Measurements from ENCODE around the gene PRL.

Gene PRL

GRCh38 chr6:22296936-22297335 is at the start of gene PRL:
PRL (minus strand) TSS chr6:22297036; CDS start chr6:22296982, 54 bp downstream.
- Histone ChIP-seq H3K27ac (no peak within 1 kb of the TSS), H3K4me3 (no peak within 1 kb of the TSS)
- no peak for DNase-seq (ENCODE audit: low spot score)
- TF ChIP-seq CTCF (IDR thresholded peaks at IDR 0.05): no peak

GRCh38 chr6:22343864-22344263 is 47.0 kb upstream of the PRL start:
- Histone ChIP-seq H3K4me3 (no peak overlapping the region), H3K27ac (no peak overlapping the region)
- DNase-seq (ENCODE audit: low spot score): no peak
- no peak for TF ChIP-seq CTCF (IDR thresholded peaks at IDR 0.05)

GRCh38 chr6:22334778-22335177 is 37.9 kb upstream of the PRL start:
- DNase-seq (ENCODE audit: low spot score): no peak
- TF ChIP-seq CTCF (IDR thresholded peaks at IDR 0.05): no peak
- Histone ChIP-seq H3K4me3 (no peak overlapping the region), H3K27ac (no peak overlapping the region)

GRCh38 chr6:22333802-22334201 is 37.0 kb upstream of the PRL start:
- DNase-seq (ENCODE audit: low spot score): no peak
- no peak for TF ChIP-seq CTCF (IDR thresholded peaks at IDR 0.05)
- H3K4me3 ChIP-seq: no peak overlapping the region
- no peak overlapping the region for H3K27ac ChIP-seq

GRCh38 chr6:22332711-22333110 is 35.9 kb upstream of the PRL start:
- Histone ChIP-seq H3K4me3 (no peak overlapping the region), H3K27ac (no peak overlapping the region)
- DNase-seq (ENCODE audit: low spot score): no peak
- no peak for TF ChIP-seq CTCF (IDR thresholded peaks at IDR 0.05)

- TF ChIP-seq CTCF (IDR thresholded peaks at IDR 0.05): no peak
- no peak for DNase-seq (ENCODE audit: low spot score)
- Histone ChIP-seq H3K27ac (no peak overlapping the region), H3K4me3 (no peak overlapping the region)
These were observed 35.4 kb upstream of the PRL start for GRCh38 chr6:22332216-22332615.

GRCh38 chr6:22330941-22331340 is 34.1 kb upstream of the PRL start:
- TF ChIP-seq CTCF (IDR thresholded peaks at IDR 0.05): no peak
- DNase-seq (ENCODE audit: low spot score): no peak
- H3K27ac ChIP-seq: no peak overlapping the region
- no peak overlapping the region for H3K4me3 ChIP-seq

Data from coronary artery (tissue), 2 donors.